GM18909 (cell line): Measurements from ENCODE around the gene CDYL.
"Not testable (repeated sequence)": the region's sequence is repeated elsewhere in the genome, so short reads cannot be mapped to it uniquely, and the experiment has no call there.

Experiments used
- ATAC-seq: cut with Tn5 transposase; IDR thresholded peaks from one replicate; pipeline ENCODE4 v1.9.1; 2021; ENCODE audit warnings: mild to moderate bottlenecking; ENCODE audit not compliant: unreplicated experiment, poor library complexity

CDYL gene

DNA sequence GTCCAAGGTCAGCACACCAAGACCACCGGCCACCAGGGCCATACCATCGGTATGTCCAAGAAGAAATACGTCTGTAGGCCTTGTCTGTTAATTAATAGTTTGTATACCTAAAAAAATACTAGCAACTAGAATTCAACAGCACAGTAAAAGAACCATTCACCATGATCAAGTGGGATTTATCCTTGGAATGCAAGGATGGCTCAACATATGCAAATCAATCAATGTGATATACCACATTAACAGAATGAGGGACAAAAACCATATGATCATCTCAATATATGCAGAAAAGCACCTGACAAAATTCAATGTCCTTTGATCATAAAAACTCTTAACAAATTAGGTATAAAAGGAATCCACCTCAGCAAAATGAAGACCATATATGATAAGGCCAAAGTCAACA, 203.2 kb downstream of the CDYL start:
- ATAC-seq, result no peak

DNA sequence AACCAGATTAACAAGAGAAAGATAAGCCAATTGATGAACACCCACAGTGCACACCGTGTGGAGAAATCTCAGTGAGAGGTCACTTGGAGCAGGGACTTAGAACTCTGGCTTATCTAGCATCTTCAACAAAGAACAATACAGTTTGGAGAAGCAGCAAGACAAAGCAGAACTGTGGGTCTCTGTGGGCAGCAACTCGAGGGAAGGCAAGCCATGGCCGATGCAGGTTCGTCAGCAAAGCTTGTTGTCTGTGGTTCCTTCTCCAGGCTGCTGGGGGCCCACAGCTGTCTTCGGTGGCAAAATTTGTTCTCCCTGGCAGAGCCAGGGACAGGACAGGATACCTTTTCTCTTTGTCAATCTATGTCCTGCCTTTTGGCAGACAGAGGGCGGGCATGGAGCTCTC, 205.6 kb downstream of the CDYL start:
- no peak for ATAC-seq

DNA sequence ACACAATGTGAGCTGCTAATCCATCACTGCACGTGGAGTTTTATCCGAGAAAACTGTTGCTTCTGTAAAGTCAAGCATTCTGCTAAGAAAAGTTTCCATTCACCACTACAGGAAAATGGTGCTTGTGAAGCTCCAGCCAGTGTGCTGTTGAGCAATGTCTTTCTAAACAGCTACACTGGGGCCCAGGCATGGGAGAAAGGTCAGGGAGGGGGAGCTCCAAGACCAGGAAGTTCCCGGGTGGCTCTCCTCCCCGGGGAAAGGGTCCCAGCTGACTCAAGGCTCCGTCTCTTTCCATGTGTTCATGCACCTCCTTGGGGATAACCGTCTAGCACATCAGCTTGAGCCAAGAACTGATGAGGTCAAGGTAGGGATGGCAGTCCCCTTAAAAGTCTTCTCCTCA, 207.1 kb downstream of the CDYL start:
- ATAC-seq, result no peak

DNA sequence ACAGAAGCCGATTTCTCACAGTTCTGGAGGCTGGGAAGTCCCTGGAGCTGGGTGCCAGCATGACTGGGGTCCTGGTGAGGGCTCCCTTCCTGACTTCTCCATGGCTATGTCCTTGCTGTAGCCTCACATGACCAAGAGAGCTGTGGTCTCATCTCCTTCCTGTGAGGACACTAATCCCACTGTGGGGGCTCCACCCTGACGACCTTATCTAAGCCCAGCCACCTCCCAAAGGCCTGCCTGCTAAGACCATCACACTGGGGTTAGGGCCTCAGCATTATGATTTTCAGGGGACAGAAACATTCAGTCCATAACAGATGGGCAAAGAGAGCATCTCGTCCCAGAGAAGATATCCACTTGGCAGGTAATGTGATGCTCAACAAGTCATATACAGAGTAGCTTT, 210.8 kb downstream of the CDYL start:
- no peak for ATAC-seq

DNA sequence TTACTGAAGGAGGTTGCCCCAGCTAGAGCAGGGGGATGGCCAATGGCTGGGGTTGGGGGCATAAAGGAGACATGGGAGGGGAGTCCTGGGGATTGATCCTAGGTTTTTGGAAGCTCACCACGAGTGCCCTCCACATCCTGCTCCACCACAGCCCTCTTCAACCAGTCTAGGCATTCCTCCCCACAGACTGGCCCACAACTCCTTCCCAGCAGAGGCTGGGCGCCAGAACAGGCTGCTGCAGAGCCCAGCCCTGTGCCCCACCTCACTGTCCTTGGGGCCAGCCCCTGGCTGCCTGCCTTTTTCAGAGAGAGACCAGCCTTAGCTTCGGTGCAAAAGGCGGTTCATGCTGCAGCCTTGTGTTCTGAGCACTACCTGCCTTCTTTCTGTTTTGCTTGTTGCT, 211.2 kb downstream of the CDYL start:
- no peak for ATAC-seq

DNA sequence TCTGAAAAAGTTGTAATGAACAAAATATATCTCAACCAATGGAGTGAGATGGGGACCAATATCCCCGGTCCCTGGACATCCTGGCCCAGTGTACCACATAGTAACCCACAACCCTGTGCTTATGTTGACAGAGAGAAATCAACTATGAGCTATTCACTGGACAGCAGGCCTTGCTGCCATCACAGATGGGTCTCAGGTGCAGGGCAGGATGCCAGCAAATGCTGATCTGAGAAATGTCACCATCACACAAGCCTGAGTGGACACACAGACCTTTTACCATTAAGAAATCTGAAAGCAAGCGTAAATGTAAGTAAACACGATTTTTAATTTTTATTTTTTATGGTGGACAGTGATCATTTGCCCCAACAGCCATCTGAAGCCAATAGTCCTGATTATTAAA, 218.5 kb downstream of the CDYL start:
- ATAC-seq, result no peak

DNA sequence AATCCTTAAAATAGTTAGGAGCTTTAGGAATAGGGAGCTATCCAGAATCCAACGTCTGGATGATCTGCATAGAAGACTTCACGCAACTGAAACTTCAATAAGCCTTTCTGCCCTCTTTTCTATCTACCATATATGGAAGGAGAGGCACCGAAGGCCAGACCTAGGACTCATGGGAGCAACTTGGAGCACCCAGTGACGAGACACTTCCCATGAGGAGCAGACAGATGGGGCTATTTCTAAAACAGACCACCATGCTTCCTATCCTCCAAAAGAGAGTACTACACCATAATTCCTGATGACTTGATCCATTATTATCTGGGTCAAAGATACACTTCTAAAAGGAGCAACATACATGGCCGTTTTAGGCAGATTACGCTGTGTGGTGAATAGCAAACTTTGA, 221.7 kb downstream of the CDYL start:
- ATAC-seq, result no peak

DNA sequence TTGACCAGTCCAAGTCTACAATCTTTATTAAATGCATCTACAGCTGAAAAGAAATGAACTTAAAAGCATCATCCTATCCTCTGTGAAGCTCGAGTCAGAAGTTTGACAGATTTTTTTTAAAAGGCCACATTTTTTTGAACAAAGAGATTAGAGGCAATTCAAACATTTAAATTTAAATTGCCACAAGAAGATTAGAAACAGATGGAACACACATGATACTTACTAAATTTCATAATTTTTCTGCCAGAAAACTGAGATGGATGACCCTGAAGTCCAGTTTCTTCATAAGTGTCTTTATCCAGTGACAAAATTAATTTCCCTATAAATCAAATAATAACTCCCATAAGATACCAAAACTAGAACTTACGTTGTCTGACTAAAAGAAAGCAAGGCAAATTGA, 223.4 kb downstream of the CDYL start:
- ATAC-seq, result no peak

DNA sequence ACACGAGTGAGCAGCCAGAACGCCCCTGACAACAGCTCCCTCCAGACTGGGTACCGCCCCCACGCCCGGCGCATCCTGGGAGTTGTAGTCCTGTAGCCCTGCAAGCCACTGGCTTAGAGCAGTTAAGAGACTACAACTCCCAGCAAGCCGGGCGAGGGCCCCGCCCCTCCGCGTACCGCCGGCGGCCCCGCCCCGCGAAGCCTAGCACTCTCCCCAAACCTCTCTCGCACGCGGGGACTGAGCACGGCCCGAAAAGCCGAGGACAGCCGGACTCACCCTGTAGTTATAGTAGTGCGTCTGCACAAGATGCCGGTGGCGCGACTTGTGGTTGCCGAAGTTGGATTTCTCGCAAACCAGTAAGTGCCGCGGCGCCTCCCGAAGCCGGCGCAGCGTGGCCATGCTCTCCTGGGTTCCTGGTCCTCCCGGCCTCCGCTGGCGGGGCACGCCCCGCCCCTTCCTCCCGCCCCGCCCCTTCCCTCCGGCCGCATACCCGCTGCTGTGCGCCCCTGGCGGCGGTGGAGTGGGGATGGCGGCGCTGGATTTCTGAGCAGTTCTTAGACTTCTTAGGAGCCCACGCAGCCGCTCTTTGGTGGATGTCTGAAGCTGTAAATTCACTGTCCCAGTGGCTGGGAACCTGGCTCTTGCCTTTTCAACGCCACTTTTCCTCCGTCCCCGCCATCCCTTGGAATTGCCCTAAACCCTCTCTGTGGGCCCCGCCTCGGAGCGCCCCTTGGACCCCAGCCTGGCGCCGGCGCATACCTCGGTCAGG, 227.6 kb downstream of the CDYL start, which contains the start of gene RPP40:
RPP40 (minus strand) TSS at position 434 of the 769 bp plus-strand sequence; CDS start at position 399, 35 bp downstream.
- peak; percentile 94 for ATAC-seq

DNA sequence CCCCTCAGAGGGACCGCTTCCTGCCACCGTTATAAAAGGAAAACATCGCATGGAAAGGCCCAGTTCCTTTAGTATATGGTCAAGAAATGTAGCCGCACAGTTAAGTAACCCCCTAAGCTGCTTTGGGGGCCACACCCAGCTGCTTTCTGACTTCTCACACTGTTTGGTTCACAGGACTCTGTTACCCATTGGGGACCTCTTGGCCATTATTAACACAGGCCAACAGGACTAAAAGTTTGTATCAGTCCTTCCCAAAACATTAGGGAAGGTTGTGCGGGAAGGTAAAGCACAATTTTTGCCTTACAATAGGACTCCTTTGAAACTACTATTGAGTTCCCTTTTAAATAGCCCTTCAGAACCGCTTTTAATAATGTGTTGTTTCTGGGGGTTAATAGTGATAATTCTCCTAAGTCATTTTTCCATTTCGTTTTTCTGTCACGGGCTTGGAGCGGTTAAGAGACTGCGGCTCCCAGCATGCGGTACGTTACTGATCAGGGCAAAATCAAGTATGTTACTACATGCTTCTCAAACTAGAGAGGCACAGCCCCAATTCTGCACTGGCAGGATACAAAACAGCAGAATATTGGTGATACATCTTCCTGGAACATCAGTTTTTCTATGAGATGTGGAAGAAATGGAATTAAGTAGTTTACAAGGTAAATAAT, 228.3 kb downstream of the CDYL start:
- ATAC-seq, result no peak

DNA sequence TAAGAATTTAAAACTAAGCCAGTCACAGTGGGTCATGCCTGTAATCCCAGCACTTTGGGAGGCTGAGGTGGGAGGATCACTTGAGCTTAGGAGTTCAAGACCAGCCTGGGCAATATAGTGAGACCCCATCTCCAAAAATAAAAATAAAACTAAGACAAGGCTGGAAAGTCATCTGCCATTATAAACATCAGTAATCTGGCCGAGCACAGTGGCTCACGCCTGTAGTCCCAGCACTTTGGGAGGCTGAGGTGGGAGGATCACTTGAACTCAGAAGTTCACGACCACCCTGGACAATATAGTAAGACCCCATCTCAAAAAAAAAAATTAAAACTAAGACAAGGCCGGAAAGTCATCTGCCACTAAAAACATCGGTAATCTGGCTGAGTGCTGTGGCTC, 228.8 kb downstream of the CDYL start:
- not testable (repeated sequence) for ATAC-seq
